ENCODE data around the gene IGF2BP2. TPM values are rescaled to one million over a fixed set of nuclear protein-coding genes. Genes with fewer than 3 reads are reported as not detected.
A peak's percentile ranks its signal among the peaks of the same experiment; 100 is the strongest.
"Not testable (repeated sequence)": the region's sequence is repeated elsewhere in the genome, so short reads cannot be mapped to it uniquely, and the experiment has no call there.

The IGF2BP2 gene
- total RNA-seq, 1 experiment from 2014 or later = 69.2 TPM

DNA sequence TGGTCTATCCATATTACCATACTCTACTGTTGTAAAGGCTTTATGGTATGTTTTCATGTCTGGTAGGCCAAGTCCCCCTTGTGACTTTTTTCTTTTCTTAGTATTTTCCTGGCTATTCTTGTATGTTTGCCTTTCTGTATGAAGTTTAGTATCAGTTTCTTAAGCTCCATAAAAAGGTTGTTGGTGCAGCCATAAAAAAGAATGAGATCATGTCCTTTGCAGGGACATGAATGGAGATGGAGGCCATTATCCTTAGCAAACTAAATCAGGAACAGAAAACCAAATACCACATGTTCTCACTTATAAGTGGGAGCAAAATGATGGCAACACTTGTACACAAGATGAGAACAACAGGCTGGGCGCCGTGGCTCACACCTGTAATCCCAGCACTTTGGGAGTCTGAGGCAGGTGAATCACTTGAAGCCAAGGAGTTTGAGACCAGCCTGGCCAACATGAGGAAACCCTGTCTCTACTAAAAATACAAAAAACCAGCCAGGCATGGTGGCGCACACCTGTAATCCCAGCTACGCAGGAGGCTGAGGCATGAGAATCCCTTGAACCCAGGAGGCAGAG, 13.7 kb upstream of the IGF2BP2 start:
- not testable (repeated sequence) for DNase-seq (ENCODE audit: low read depth)

DNA sequence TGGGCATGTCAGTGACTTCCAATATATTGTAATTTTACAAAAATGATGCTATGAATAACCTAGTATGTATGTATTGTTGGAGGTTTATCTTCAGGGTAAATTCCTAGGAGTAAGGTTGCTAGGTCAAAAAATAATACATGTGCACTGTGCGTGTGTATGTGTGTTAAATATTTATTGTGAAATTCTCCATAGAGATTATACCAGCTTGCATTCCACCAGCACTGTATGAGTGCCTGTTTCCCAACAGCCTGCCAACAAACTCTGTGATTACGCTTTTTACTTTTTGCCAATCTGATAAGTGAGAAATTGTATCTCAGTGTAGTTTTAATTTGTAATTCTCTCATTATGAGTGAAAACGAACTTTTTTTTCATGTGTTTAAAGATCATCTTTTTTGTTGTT, 12.6 kb upstream of the IGF2BP2 start:
- no peak for DNase-seq (ENCODE audit: low read depth)

DNA sequence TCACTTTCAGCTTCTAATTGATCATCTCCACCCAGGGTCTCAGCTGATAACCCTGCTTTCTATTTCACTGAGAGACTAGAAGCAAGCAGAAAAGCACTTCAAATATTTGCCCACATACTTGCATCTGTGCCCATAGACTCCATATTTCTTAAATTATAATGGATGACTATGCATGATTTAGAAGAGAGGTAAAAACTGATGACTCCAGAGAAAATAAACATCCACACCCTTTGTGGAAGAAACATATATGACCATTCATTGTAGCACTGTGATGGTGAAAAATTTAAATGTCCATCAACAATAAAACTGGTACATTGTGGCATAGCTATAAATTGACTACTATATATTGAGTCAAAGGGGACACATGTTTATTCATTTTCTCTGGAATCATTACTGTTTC, 7.1 kb upstream of the IGF2BP2 start:
- no peak for DNase-seq (ENCODE audit: low read depth)

DNA sequence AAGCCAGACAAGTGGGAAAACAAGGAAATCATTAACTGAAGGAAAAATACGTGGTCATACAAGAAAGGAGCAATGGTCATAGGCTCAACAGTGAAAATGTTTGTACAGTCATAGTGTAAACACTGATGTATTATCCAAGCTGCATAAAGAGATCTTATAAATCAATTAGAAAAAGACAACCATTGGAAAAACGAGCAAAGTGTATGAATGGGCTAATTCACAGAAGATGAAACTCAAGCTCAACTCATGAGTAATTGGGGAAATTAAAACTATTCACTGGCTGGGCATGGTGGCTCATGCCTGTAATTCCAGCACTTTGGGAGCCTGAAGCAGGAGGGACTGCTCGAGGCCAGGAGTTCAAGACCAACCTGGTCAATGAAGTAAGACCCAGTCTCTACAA, 6.4 kb upstream of the IGF2BP2 start:
- DNase-seq (ENCODE audit: low read depth) = no peak

DNA sequence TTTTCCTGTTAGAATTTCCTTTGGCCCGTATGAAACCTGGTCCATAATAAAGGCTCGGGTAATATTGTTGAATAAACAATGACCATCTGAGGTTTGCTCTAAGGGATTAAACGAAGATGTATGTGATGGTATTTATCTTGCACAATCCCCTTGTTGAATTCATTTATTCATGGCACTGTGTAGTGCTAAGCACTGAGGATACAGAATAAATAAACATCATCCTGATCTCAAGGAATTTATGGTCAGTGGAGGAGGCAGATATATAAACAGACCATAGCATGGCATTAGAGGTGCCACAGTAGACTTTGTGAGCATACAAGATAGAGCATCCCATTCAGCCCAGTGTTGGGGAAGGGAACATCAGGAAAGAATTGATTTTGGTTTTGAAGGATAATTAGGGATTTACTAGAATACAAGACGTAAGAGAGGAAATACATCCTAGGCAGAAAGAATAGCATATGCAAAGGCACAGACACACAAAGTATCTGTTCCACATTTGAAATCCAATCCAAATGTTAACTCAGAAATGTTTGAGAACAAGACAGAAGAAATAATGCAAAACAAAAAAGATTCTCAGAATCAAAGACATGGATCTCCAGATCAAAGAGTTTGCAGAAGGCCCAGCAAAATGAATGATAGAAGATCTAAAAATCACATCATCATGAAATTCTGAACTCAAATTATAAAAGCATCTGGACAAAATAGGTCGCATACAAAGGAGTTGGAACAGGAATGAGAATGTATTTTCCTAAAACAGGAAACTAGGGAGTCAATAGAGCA, 5.4 kb upstream of the IGF2BP2 start:
- DNase-seq (ENCODE audit: low read depth) = no peak

DNA sequence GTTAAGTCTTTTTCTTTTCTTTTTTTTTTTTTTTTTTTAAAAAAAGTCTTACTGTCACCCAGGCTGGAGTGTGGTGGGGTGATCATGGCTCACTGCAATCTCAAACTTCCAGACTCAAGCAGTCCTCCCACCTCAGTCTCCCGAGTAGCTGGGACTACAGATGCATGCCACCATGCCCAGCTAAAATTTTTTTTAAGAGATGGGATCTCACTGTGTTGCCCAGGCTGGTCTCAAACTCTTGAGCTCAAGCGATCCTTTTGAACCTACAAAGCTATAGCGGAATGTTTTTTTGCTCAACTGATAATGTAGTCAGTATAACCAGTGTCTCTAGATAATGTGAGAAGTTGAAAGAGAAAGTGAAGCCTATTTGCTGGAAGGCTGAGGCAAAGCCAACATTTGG, 3.9 kb upstream of the IGF2BP2 start:
- DNase-seq (ENCODE audit: low read depth) = no peak

DNA sequence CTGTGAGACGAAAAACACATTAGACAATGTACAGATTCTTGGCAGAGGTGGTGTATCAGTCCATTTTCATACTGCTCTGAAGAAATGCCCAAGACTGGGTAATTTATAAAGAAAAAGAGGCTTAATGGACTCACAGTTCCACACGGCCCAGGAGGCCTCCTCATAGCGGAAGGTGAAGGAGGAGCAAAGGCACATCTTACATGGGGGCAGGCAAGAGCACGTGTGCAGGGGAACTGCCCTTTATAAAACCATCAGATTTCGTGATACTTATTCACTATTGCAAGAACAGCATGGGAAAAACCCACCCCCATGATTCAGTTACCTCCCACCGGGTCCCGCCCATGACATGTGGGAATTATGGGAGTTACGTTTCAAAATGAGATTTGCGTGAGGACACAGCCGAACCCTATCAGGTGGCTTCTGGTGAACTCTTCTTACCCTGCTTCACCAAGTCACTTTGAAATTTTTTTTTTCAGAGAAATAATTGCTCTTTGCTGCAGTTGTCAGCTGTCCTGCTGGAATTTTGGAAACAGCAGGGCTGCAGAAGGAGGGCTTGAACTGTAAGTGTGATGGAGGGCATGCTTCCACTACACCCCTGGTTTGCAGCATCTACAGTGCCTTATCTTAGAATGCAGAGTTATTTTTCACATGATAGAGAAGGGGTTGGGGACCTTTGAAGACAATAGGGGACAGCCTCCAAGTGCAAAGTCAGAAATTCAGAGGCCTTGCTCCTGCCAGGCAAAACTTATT, 2.9 kb upstream of the IGF2BP2 start:
- DNase-seq (ENCODE audit: low read depth) = no peak

DNA sequence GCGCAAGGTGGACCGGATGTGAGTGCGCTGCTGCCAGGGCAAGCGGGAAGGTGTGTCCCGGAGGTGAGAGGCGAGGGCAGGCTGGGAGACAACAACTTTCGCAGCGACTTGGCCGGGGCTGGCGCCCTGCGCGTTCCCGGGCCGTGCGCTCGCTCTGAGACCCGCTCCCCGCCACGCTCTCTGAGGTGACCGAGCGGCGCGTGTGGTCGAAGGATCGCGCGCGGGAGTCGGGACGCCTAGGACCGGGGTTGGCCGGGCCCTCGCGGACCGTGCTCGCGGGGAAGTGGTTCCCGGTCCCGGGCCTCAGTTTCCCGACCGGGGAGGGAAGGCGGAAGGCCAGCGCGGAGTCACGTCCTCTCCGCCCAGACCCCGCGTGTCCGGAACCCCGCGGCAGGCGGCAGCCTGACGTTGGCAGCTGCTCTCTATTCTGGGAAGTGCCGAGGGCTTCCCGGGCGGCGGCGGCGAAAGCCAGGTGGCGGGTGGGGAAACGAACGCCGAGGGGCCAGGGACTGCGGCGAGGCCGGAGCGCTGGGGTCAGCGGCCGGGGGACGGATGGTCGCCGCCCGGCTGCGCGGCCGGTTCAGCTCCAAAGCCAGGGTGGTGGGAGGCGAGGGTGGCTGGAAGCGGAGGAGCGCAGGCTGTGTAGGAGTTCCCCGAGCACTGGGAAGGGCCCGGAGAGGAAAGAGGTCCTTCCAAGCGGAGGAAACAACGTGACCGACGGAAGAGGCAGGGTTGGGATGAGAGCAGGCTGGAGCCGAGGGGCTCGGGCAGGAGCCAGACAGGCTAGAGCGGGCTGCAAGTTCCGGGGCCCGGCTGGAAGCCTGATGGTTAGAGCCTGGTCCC, 1.0 kb upstream of the IGF2BP2 start:
- DNase-seq (ENCODE audit: low read depth) = peak; percentile 79

DNA sequence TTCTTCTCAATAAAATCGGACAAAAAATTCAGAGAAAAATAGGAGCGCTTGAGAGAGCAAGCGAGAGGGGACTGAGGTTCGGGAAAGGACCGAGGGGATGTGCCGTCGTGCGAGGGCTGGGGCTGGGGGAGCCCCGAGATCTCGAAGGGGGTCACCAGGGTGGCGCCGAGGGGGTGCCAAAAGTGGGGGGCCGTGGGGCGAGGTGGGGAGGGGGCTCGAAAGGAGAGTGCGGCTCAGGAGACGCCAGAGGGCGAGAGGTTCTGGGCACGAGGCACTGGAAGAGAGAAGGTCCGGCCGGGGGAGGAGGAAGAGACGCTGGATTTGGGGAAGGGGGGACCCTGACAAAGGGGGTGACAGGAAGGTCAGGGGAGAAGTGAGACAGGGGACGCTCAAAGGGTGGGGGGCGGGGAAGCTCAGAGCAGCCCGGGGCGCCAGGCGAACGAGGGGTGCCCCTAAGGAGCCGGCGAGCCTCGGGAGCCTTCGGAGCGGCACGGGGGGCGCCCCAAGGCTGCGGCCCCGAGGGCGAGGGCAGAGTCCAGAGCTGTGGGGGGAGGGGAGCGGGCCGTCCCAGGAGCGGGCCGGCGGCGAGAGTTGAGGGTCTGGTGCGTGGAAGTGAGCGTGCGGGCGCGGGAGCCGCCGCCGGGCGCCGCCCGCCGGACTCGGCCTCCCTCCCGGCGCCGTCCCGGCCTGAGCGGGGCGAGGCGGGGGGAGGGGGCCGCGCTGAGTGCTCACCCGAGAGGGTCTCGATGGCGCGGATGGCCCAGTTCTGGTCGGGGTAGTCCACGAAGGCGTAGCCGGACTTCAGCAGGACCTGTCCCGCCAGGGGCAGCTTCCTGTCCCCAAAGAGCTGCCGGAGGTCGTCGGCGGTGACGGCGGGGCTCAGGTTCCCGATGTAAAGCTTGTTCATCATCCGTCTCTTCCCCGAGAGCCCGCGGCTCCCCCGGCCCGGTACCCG, 514 bp downstream of the IGF2BP2 start:
- peak; percentile 46 for DNase-seq (ENCODE audit: low read depth)

DNA sequence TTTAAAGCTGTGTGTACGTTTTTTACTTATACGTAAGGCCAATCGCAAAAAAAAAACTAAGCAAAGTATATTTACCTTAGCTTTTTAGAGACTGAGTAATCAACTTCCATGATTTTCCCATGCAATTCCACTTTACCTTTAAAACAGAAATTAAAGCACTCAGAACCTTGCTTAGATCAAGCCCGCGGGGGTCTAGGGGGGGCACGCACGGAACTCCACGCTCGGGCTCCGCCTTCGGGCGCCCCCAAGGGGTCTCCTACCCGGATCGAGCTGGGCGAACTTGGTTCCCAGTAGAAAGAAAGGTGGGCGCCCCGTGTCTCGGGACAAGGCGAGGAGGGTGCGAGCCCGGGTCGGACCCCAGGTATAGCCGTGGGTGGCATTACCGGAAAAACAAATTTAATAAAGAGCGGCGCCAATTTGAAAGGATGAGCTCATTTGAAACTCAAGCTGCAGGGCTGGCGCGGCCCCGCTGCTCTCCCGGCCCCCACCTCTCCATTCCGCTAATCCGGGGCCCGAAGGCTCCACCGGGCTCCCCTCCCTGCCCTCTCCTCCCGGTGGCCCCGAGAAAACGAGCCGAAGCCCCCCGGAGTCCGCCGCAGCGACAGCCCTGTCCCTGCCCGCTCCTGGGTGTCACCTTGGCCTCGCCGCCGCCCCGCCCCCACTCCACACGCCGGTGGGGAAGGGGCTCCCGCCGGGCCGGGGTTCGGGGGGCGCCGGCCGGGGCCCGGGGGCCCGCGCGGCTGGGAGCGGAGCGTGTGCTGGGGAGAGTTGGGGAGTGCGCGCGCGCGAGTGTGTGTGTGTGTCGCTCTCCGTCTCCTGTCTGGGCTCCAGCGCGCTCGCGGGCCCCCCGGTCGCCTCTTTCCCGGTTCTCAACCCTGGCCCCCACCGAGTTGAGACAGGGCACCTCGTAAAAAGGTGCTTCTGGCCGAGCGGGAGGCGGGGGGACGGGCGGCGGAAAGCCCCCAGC, 1.5 kb downstream of the IGF2BP2 start:
- DNase-seq (ENCODE audit: low read depth) = peak; percentile 66

DNA sequence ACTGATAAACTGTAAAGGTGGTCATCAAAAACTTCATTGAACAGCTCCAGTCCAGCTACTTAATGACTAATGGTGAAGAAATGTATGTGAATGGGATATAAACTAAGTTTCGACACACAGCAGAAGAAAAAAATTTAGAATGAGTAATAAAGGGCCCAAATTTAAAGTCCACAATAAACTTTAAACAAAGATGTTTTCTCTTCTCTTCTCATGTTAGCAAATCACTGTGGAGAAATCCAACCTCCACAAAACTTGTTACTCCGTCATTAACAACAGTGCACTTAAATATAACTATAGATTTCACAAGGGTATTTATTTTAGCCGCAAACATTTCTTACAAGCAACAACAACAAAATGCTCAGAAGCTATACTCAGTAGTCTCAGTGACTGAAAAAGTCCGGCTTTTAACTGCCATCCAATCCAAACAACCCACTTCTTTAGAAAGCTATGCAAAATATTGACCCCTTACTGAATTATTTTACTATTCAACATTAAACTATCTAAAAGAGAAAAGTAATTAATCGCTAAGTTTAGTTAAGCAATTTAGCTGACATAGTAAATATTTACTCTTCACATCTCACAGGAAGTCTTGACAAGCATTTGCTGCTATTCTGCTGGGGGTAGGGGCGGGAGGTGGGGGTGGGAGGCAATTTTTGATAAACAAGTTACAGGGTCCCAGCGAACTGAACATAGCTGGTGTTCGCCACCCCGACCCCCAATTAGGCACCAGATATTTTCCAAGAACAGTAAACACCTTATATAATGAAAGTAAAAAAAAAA, 2.4 kb downstream of the IGF2BP2 start:
- no peak for DNase-seq (ENCODE audit: low read depth)

DNA sequence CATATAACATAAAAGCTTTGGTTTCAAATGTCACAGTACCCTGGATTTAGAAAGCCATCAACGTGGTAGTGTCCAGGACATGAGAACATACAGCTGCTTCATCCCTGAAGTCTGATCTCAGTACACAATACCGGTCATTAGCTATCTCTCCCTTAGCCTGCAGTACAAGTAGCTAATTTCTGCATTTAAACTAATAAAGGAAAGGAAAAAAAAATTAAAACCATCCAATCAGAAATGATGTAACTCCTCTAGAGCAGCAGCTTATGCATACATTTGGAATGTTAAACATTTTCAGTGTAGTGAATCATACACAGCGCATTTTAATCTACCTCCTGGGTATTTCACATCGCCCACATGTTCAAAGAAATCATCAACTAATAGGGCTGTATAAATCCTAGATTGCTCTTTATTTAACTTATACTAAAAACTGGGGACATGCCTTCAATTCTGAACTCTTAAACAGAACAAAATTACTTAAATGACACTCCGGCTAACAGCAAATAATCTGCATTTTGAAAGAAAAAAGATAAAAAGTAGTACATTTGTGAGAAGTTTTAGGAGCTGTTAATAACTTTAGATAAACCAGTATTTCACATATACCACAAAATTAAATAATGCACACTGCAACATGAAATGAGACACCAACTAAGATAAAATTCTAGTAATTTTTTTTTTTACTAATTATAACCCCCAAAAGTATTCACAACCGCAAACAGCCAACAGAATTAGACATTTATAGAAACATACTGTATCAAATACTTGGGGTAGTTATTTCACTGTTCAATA, 3.7 kb downstream of the IGF2BP2 start:
- peak; percentile 76 for DNase-seq (ENCODE audit: low read depth)

DNA sequence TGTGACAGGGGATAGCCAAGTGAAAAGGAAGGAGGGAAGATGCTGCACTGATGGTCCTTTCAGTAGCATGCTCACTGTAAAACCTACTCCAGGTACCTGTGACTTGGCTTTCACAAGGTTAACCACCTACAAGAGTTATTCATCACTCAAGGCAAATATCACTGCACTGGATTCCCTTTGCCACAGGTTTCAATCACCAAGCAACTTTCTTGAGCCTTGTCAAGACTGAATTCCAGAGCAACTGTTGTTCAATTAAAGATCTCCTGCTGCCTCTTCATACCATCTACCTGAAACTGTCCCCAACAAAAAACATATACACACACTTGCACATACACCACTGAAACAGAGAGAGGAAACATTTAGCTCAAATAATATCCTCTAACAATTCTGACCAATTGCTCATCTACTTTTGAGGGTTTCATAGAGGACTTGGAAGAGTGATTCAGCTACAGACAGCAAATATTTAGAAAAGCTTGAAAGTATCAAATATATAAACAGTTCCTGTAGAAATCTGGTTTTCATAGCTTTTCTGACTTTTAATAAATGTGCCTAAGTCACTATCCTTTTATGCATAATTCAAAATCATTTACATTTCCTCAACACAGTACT, 6.5 kb downstream of the IGF2BP2 start:
- DNase-seq (ENCODE audit: low read depth) = no peak

DNA sequence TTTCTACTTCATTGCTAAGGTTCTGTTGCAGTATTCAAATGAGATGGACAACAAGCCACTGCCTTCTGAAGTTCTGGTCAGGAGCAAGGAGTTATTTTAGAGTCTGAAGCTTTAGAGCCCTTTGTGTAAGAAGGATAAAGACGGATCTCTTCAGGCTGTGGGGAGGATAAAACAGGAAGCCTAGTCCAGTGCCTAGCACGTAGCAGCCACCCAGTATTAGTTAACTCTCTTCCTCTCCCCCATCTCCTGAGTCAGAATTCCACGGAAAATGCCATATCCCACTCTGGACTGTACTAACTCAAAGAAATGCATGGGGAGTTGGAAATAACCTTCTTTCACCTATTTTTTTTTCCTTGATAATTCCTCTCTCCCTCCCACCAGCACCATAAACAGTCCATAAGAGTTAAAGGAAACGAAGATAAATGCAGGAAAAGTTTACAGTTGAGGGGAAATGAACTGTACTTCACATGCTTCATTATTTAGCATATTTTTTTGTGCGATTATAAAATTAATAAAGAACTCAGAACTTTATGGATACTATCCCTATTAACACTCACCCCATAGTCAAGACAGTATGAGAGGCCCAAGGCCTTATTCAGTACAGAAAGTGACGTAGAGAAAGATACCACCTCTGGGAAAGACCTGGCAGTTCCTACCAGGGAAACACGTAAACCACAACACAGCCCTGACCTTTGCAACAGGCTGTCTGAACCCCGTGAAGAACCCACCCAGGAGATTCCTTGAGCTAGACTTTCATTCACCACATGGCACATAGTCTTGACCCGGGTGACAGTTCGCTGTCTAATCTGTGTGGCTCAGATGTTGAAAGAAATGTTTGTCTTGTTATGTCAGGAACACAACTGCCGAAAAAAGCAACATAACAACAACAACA, 9.2 kb downstream of the IGF2BP2 start:
- DNase-seq (ENCODE audit: low read depth) = peak; percentile 27

DNA sequence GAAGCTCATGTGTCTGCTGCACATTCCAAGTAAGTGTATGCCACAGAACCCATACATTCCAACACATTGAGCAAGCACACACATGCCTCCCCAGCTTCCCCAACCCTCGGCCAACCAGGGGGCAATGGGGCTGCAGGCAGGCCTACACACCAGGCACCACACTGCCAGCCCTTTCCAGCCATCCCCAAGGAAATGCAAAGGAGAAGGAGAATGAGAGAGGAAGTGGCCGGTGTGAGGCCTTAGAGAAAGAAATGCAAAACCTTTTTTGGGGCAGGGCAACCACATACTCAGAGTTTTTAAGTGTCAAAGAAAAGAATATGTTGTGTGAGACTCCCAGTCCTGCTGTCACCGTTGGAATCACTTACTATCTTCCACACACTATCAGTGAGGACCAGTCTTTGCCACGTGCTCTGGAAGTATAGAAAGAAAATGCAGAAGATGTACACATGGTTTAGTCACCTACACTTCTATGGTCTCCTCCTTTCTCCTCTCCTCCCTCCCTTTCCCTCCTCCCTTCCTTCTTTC, 11.1 kb downstream of the IGF2BP2 start:
- DNase-seq (ENCODE audit: low read depth) = peak; percentile 92

DNA sequence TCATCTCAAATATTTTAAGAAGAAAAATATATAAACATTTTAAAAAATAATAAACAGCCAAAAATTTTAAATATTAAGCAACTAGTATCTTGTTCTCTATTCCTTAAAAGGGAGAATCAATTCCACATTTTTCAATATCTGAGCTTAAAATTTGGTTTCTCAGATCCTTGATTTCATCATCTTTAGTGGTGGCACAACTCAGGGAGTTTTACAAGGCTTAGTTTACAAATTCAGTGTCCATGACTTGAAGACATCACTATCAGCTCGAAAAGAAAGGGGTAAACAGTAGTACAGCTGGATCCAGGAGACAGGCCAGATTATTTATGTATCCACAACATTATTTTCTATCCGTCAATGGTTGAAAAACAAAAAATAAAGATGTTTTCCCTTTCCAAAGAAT, 11.6 kb downstream of the IGF2BP2 start:
- no peak for DNase-seq (ENCODE audit: low read depth)

All from Daoy (cell line).